Measurements from ENCODE around the gene FAM222A. TPM values are rescaled to one million over a fixed set of nuclear protein-coding genes. Genes with fewer than 3 reads are reported as not detected.

FAM222A gene
- total RNA-seq, 4 donors from 2014 or later, result 0.34 to 3.5 (median 1.7) TPM; not detected in 1

- Histone ChIP-seq H3K4me3 (no peak overlapping the region), H3K27ac (no peak overlapping the region), H3K4me1 (no peaks in the 10 kb centered on the region), H3K9me3 (no peaks in the 10 kb centered on the region), H3K36me3 (no peaks in the 10 kb centered on the region), H3K27me3 (no peaks in the 10 kb centered on the region)
- no peak for DNase-seq
- intact Hi-C loops (cut with DNase I; ENCODE audit: low total_unique reads), result no loop called here
- TF ChIP-seq POLR2A (IDR thresholded peaks at IDR 0.05) (no peak), CTCF (IDR thresholded peaks at IDR 0.05) (no peak)
Measured at GRCh38 chr12:109773384-109774011, 59.9 kb downstream of the FAM222A start.

GRCh38 chr12:109775172-109775881 is 61.7 kb downstream of the FAM222A start:
- Histone ChIP-seq H3K27ac (no peak overlapping the region), H3K9me3 (no peaks in the 10 kb centered on the region), H3K36me3 (no peaks in the 10 kb centered on the region), H3K4me3 (no peak overlapping the region), H3K4me1 (no peaks in the 10 kb centered on the region), H3K27me3 (no peaks in the 10 kb centered on the region)
- DNase-seq, result peak; percentile 54 to 67
- intact Hi-C loops (cut with DNase I; ENCODE audit: low total_unique reads), result no loop called here
- TF ChIP-seq CTCF (IDR thresholded peaks at IDR 0.05) (peak; percentile 63 to 84 (median 83)), POLR2A (IDR thresholded peaks at IDR 0.05) (no peak)

- TF ChIP-seq POLR2A (IDR thresholded peaks at IDR 0.05) (no peak), CTCF (IDR thresholded peaks at IDR 0.05) (no peak)
- Histone ChIP-seq H3K27ac (no peak overlapping the region), H3K27me3 (no peaks in the 10 kb centered on the region), H3K4me3 (no peak overlapping the region), H3K4me1 (no peaks in the 10 kb centered on the region), H3K9me3 (no peaks in the 10 kb centered on the region), H3K36me3 (no peaks in the 10 kb centered on the region)
- intact Hi-C loops (cut with DNase I; ENCODE audit: low total_unique reads), result no loop called here
- no peak for DNase-seq
Measured at GRCh38 chr12:109776624-109777023, 63.0 kb downstream of the FAM222A start.

GRCh38 chr12:109777544-109777943 is 63.9 kb downstream of the FAM222A start:
- TF ChIP-seq CTCF (IDR thresholded peaks at IDR 0.05), result no peak
- Histone ChIP-seq H3K4me3 (no peak overlapping the region), H3K27me3 (no peaks in the 10 kb centered on the region), H3K4me1 (no peaks in the 10 kb centered on the region), H3K36me3 (no peaks in the 10 kb centered on the region), H3K9me3 (no peaks in the 10 kb centered on the region), H3K27ac (no peak overlapping the region)
- no peak for DNase-seq
- intact Hi-C loops (cut with DNase I; ENCODE audit: low total_unique reads), result no loop called here

- no peak for DNase-seq
- intact Hi-C loops (cut with DNase I; ENCODE audit: low total_unique reads), result no loop called here
- Histone ChIP-seq H3K27me3 (no peaks in the 10 kb centered on the region), H3K4me3 (no peak overlapping the region), H3K9me3 (no peaks in the 10 kb centered on the region), H3K4me1 (no peaks in the 10 kb centered on the region), H3K36me3 (no peaks in the 10 kb centered on the region), H3K27ac (no peak overlapping the region)
- no peak for TF ChIP-seq POLR2A (IDR thresholded peaks at IDR 0.05)
- TF ChIP-seq CTCF (IDR thresholded peaks at IDR 0.05), result no peak
Measured at GRCh38 chr12:109778684-109779083, 65.1 kb downstream of the FAM222A start.

Measured in uterus (tissue), 4 donors.